Hair follicular keratinocyte (primary cell): ENCODE data around the gene SEPTIN14. TPM values are rescaled to one million over a fixed set of nuclear protein-coding genes. Genes with fewer than 3 reads are reported as not detected.

Experiments
- total RNA-seq: library from RNA; depleted of rRNA; stranded (reverse); fragments of >200 nt; gene quantifications from 2 replicates; pipeline ENCODE4 v1.2.3, GENCODE V29; 2015

SEPTIN14 gene
- total RNA-seq: not detected in 2 replicates

GRCh38 chr7:55862652-55863051 lies at the start of gene SEPTIN14:
SEPTIN14 (minus strand) TSS chr7:55862752; CDS start chr7:55861996, 756 bp downstream.

Other genes with a start within 250 kb of the SEPTIN14 start
- 0.38 and 0.47 TPM in 2 replicates for gene ZNF713, start 24.7 kb upstream of the SEPTIN14 start, total RNA-seq
- gene MRPS17, start 89.1 kb upstream of the SEPTIN14 start, total RNA-seq: 11.1 and 15.9 TPM in 2 replicates
- gene NIPSNAP2, start 101.8 kb upstream of the SEPTIN14 start, total RNA-seq: 53.3 and 54.4 TPM in 2 replicates
- gene PSPH, start 188.7 kb upstream of the SEPTIN14 start, total RNA-seq: 66.4 and 72.3 TPM in 2 replicates
- 150 and 262 TPM in 2 replicates for gene CCT6A, start 189.0 kb upstream of the SEPTIN14 start, total RNA-seq
- 149 and 155 TPM in 2 replicates for gene SUMF2, start 201.5 kb upstream of the SEPTIN14 start, total RNA-seq
- 0.08 TPM in 1 of 2 replicates, not detected in the other for gene PHKG1, start 230.2 kb upstream of the SEPTIN14 start, total RNA-seq
- 754 and 755 TPM in 2 replicates for gene CHCHD2, start 243.7 kb upstream of the SEPTIN14 start, total RNA-seq